ENCODE results near the gene TMEM237. TPM values are rescaled to one million over a fixed set of nuclear protein-coding genes. Genes with fewer than 3 reads are reported as not detected.

TMEM237 gene
- total RNA-seq, 1 donor from 2014 or later, result 30.3 TPM

GRCh38 chr2:201639205-201639604 lies 4.1 kb downstream of the TMEM237 start:
- no peak for DNase-seq

DNA sequence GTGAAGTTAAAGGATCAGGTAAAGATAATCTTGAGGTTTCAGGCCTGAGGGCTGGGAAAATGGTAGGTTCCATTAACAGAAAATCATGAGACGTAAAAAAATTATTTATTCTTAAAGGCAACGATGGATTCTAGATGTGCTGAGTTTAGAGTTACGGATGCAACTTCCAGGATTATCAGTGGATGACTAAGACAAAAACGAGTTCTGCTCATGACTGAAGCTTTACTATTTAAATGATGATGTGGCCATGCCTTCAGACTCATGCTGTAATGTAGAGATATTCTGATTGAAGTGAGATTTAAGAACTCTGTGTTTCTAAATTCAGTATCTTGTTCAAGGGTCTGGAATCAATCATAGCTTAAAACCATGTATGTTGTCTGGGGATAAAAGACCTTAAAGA lies 5.0 kb downstream of the TMEM237 start:
- no peak for DNase-seq

DNA sequence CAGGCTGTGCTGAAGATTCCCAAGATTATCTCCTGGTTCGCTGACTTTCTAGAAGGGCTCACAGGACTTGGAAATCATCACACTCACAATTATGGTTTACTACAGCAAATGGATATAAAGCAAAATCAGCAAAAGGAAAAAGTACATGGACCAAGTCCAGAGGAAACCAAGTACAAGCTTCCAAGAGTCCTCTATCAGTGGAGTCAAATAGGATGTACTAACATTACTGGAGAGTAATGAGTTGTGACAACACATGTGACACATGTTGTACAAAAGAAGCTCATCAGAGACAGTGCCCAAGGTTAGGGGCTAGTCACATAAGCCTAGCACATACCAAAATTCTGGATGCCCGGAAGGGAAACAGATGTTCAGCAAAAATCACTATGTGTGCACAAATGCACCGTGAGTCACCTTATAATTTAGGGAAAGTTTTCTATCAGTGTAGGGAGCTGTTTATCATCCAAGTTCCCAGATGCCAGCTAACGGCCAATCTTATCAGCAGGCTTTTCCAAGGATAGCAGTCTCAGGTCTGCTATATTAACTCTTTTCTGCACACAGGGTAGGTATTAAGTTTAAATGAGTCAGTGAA lies 9.5 kb downstream of the TMEM237 start:
- no peak for DNase-seq

DNA sequence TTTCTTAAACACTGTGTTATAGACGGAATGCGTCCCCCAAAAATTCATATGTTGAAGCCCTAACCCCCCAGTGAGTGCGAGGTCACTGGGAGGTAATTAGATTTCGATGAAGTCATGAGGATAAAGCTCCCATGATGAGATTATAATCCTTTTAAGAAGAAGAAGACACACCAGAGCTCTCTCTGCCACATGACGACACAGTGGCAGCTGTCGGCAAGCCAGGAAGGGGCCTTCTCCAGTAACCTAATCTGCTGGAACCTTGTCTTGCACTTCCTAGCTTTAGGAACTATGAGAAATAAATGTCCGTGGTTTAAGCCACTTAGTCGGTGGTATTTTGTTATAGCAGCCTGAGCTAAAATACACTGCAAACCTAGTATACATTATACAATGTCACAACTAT lies 12.3 kb downstream of the TMEM237 start:
- no peak for DNase-seq

DNA sequence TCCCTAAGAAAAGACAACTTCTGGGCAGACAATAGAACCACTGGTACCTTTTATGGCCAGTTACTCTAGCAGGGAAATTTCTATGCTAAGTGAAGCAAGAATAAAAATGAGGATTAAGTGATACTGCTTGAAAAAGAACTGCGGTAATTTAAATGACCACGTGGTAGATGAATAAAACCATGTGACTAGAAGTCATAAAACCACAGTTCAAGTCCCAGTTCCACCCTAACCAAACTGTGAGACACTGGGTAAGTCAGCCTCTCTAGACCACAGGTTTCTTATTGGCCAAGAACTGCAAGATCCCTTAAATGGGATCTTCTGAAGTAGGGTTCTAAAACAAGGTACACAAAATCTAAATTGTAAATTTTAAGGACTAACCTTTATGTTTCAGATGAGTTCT lies 12.7 kb downstream of the TMEM237 start:
- no peak for DNase-seq

DNA sequence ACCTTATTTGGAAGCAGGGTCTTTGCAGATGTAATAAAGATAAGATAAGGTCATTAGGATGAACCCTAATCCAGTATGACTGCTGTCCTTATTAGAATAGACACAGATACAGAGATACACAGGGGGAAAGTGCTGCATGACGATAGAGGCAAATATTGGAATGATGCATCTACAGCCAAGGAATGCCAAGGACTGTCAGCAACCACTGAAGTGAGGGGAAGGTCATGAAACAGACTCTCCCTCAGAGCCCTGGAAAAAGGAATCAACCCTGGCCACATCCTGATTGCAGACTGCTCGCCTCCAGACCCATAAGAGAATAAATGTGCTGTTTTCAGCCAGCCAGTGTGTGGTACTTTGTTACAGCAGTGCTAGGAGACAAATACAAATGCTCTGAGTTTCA lies 14.8 kb downstream of the TMEM237 start:
- no peak for DNase-seq

DNA sequence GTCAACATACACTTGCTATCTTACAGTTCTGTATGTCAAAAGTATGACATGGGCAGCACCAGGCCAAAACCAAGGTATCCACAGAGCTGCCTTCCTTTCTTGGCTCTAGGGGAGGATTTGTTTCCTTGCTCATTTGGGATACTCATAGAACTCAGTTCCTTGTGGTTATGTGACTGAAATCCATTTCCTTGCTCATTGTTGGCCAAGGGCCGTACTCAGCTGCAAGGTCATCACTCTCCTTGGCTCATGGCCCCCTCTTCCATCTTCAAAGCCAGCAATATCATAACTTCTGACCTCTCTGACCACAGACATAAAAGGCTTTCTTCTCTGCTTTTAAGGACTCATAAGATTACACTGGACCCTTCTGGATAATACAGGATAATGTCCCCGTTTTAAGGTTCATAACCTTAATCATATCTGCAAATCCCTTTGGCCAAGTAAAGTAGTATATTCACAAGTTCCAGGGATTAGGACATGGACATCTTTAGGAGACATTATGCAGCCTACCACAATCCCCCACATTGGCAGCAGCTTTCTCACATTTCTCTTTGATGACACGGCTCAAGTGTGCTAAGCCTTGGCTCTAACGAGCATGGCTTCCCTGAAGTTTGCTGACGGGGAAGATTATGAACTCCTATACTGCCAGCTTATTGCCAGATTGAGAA lies 20.9 kb downstream of the TMEM237 start:
- no peak for DNase-seq

DNA sequence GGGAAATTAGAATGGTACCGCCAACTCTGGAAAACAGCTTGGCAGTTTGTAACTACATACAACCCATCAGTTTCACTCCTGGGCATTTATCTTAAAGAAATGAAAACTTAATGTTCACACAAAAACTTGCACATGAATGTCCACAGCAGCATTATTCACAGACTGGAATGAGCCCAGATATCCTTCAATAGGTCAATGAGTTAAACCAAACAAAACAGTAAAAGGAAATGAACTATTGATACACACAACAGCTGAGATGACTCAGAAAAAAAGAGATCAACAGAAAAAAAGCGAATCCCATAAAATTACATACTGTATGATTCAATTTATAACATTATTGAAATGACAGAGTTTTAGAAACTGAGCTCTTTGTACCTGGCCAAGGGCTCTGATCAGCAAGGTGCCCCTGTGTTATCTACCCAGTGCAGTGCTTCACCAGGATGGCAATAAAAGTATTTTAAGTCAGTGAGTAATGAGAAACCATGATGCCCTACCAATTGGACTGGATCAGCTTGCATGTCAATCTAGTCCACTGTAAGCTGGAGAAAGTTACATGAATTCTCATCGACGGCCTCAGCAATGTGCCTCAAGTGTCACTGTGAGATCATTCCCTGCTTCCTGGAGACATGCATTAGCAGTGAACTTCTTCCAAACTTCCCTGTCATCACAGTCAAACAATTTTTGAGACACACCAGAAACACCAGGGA lies 21.9 kb downstream of the TMEM237 start:
- no peak for DNase-seq

- no peak for DNase-seq
Measured at GRCh38 chr2:201618744-201619662, 24.3 kb downstream of the TMEM237 start.

- DNase-seq, result no peak
Measured at GRCh38 chr2:201608021-201608420, 35.3 kb downstream of the TMEM237 start.

DNA sequence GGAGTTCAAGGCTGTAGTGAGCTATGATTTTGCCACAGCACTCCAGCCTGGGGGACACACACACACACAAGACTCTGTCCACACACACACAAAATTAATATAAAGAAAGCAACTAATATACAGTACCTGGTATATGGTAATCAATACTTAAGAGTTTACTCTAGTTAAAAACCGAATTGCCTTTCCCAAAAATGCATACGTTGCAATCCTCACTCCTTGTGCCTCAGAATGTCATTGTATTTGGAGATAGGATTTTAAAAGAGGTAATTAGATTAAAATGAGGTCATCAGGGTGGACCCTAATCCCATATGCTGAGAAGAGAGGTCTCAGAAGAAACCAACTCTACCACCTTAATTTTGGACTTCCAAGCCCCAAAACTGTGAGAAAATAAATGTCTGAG lies 35.7 kb downstream of the TMEM237 start:
- no peak for DNase-seq

DNA sequence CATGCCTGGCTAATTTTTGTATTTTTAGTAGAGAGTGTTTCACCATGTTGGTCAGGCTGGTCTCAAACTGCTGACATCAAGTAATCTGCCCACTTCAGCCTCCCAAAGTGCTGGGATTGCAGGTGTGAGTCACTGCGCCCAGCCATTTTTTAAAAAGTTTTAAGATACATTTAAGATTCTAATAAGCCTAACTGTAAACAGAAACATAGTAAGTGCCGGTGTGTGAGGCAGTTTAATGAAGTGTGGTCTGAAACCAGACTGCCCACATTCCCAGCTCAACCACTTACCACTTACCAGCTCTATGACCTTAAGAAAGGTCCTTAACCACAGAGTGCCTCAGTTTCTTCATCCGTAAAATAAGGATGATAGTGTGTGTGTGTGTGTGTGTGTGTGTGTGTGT lies 42.4 kb downstream of the TMEM237 start:
- DNase-seq, result no peak

DNA sequence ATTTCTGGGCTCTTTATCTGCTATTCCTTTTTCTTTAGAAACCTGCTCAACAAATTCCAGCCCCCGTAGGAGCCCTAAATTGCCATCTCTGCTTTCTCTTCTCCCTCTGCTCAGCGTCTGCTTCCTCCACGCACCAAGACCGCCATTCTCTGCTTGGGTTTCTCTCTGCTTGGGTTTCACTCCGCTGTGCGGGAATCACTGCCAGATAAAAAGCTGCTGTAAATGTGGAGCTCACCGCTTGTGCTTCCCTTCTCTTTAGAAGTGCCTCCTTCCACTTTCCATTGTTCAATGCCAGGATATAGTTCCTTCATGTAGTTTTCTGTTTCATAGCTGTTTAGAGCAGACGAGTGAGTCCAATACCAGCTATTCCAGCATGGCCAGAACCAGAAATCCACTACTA lies 45.9 kb downstream of the TMEM237 start:
- no peak for DNase-seq

DNA sequence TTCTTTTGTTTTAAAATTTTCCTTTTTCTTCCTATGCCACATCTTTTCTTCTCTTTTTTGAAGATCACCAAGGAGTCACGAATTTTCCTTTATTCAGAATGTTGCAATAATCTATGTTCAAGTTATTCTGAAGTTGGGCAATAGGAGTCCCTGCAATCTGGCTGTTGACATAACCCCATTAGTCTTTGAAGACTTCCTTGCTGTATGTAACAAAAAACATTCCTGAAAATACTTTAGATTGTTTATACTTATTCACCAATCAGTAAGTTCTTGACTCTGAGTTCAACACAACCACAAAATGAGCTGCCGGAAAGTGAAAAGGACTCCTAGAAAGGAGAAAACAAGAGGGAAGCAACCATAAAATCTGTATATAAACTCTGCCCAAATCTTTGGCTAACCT lies 62.8 kb downstream of the TMEM237 start:
- DNase-seq, result no peak

DNA sequence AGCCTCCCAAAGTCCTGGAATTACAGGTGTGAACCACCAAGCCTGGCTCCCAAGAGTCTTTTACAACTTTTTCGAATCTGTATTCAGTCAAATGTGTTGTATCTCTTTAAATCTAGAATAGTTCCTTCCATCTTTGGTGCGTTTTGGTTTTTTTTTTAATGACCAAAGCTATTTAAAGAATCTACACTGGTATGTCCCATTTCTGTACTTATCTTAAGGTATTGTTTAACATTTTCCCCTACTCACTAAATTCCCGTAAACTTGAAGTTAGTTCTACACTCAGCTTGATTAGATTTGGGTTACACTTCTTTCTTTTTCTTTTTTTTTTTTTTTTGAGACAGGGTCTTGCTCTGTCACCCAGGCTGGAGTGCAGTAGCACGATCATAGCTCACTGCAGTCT lies 63.8 kb downstream of the TMEM237 start:
- no peak for DNase-seq

GRCh38 chr2:201575971-201576370 lies 67.3 kb downstream of the TMEM237 start:
- no peak for DNase-seq

DNA sequence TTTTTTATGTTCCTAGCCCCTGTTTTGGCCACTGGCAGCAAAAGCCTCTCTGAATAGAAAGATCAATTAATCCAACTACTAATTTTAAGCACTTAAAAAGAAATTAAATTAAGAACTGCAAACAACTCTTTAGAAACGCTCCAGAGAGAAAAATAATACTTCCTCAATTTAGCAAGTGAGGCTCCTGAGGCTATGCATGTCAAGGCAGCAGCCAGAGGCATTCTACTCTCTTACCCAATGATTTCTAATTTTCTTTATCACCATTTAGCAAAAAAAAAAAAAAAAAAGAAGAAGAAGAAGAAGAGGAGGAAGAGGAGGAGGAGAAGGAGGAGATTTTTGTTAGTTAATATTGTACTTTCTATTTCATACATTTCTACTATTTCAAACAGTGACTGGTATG lies 68.5 kb downstream of the TMEM237 start:
- no peak for DNase-seq

DNA sequence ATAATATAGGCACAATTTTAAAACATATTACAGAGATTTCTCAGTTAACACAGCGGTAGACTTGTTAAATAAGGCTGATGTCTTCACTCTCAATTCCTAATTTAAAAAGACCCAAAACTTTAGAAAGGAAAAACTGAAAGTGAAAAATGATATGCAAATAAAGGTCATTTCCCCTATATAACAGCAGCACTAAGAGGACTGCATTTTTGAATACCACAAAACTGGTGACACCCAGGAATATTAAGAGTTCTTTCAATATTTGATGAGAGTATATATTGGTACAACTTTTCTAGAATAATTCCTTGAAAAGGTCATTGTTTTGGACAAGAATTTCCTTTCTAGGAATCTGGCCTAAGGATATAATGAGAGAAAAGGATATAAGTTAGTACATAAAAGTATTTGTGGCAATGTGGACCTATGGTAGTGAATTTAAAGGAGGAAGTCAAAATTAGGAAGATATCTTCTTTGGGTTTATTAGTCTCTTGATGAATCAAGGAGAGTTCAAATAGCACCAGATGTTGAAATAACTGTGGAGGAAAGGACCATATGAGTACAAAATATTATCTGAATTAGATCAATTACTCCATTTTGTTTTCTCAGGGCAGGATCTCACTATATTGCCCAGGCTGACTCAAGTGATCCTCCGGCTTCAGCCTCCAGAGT lies 70.3 kb downstream of the TMEM237 start:
- no peak for DNase-seq

All from occipital lobe (tissue), 2 donors.